Measurements from ENCODE around the gene MYO18B.

MYO18B gene

GRCh38 chr22:25748140-25748539 lies 6.2 kb downstream of the MYO18B start:
- in situ Hi-C loops (cut with HindIII; ENCODE audit: low sequenced_read_pairs) = no loop called here

- in situ Hi-C loops (cut with HindIII; ENCODE audit: low sequenced_read_pairs) = no loop called here
Measured at GRCh38 chr22:25748704-25749103, 6.7 kb downstream of the MYO18B start.

- in situ Hi-C loops (cut with HindIII; ENCODE audit: low sequenced_read_pairs) = loop anchor here (25.0 kb wide), 1 partner anchor 262 kb away; no protein-coding TSS in a partner anchor
Measured at GRCh38 chr22:25749420-25750169, 7.6 kb downstream of the MYO18B start.

GRCh38 chr22:25750569-25751173 lies 8.7 kb downstream of the MYO18B start:
- in situ Hi-C loops (cut with HindIII; ENCODE audit: low sequenced_read_pairs) = loop anchor here (25.0 kb wide), 1 partner anchor 263 kb away; no protein-coding TSS in a partner anchor

- in situ Hi-C loops (cut with HindIII; ENCODE audit: low sequenced_read_pairs) = loop anchor here (25.0 kb wide), 1 partner anchor 264 kb away; no protein-coding TSS in a partner anchor
Measured at GRCh38 chr22:25751174-25751581, 9.2 kb downstream of the MYO18B start.

- in situ Hi-C loops (cut with HindIII; ENCODE audit: low sequenced_read_pairs) = loop anchor here (25.0 kb wide), 1 partner anchor 265 kb away; no protein-coding TSS in a partner anchor
Measured at GRCh38 chr22:25752615-25753214, 10.7 kb downstream of the MYO18B start.

GRCh38 chr22:25753252-25753651 lies 11.3 kb downstream of the MYO18B start:
- in situ Hi-C loops (cut with HindIII; ENCODE audit: low sequenced_read_pairs) = loop anchor here (25.0 kb wide), 1 partner anchor 266 kb away; no protein-coding TSS in a partner anchor

GRCh38 chr22:25754527-25755202 lies 12.7 kb downstream of the MYO18B start:
- in situ Hi-C loops (cut with HindIII; ENCODE audit: low sequenced_read_pairs) = loop anchor here (25.0 kb wide), 1 partner anchor 267 kb away; no protein-coding TSS in a partner anchor

GRCh38 chr22:25757686-25758085 lies 15.7 kb downstream of the MYO18B start:
- in situ Hi-C loops (cut with HindIII; ENCODE audit: low sequenced_read_pairs) = loop anchor here (25.0 kb wide), 1 partner anchor 270 kb away; no protein-coding TSS in a partner anchor

- in situ Hi-C loops (cut with HindIII; ENCODE audit: low sequenced_read_pairs) = loop anchor here (25.0 kb wide), 1 partner anchor 271 kb away; no protein-coding TSS in a partner anchor
Measured at GRCh38 chr22:25758316-25758715, 16.3 kb downstream of the MYO18B start.

GRCh38 chr22:25759825-25760231 lies 17.8 kb downstream of the MYO18B start:
- in situ Hi-C loops (cut with HindIII; ENCODE audit: low sequenced_read_pairs) = loop anchor here (25.0 kb wide), 1 partner anchor 273 kb away; no protein-coding TSS in a partner anchor

GRCh38 chr22:25760294-25760693 lies 18.3 kb downstream of the MYO18B start:
- in situ Hi-C loops (cut with HindIII; ENCODE audit: low sequenced_read_pairs) = loop anchor here (25.0 kb wide), 1 partner anchor 273 kb away; no protein-coding TSS in a partner anchor

GRCh38 chr22:25760848-25761595 lies 19.0 kb downstream of the MYO18B start:
- in situ Hi-C loops (cut with HindIII; ENCODE audit: low sequenced_read_pairs) = loop anchor here (25.0 kb wide), 1 partner anchor 274 kb away; no protein-coding TSS in a partner anchor

- in situ Hi-C loops (cut with HindIII; ENCODE audit: low sequenced_read_pairs) = loop anchor here (25.0 kb wide), 1 partner anchor 275 kb away; no protein-coding TSS in a partner anchor
Measured at GRCh38 chr22:25762147-25762546, 20.2 kb downstream of the MYO18B start.

- in situ Hi-C loops (cut with HindIII; ENCODE audit: low sequenced_read_pairs) = loop anchor here (25.0 kb wide), 1 partner anchor 276 kb away; no protein-coding TSS in a partner anchor
Measured at GRCh38 chr22:25763239-25763777, 21.3 kb downstream of the MYO18B start.

GRCh38 chr22:25764270-25765015 lies 22.5 kb downstream of the MYO18B start:
- in situ Hi-C loops (cut with HindIII; ENCODE audit: low sequenced_read_pairs) = loop anchor here (25.0 kb wide), 1 partner anchor 277 kb away; no protein-coding TSS in a partner anchor

- in situ Hi-C loops (cut with HindIII; ENCODE audit: low sequenced_read_pairs) = loop anchor here (25.0 kb wide), 1 partner anchor 278 kb away; no protein-coding TSS in a partner anchor
Measured at GRCh38 chr22:25765016-25765367, 23.0 kb downstream of the MYO18B start.

GRCh38 chr22:25765801-25766200 lies 23.8 kb downstream of the MYO18B start:
- in situ Hi-C loops (cut with HindIII; ENCODE audit: low sequenced_read_pairs) = loop anchor here (25.0 kb wide), 1 partner anchor 278 kb away; no protein-coding TSS in a partner anchor
